ENCODE results near the gene PRH1.

PRH1 gene

DNA sequence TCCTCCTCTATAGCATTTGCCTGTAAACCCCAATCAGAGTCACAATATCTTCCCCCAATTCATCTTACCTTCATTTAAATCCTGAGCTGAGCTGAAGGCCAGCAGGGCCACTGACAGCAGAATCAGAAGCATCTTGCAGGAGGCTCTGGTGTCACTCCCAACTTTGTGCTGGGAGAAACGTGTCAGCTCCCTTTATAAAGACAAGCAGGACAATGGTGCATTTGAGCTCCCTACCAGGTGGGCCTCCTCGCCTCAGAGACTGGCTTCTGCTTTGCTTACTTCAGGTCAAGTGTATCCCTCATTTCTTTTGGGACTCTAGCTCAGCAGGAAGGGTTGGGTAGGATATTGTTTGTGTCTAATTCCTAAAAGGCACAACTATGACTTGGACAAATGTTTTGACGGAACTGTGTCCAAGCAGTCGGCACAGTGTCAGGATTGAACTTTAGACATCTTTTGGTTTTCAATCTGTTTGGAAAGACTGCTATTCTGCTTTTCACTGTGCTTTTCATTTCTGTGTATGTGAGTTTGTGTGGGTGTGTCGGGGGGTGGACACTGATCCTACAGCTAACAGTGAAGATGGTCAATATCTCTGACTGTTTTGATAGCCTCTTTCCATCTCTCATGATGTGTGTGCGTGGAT, at the start of gene PRH1:
Gene PRH1, minus strand, starts transcription at position 170 of the 640 bp plus-strand sequence. Its CDS starts 38 bp downstream, at position 132.
- no peak for DNase-seq

- DNase-seq, result no peak
These were observed 44.8 kb upstream of the PRH1 start, which contains the start of gene PRH2 for GRCh38 chr12:10928746-10929286. TSS of gene PRH2 (plus strand) at chr12:10929236. CDS start at chr12:10929274, 38 bp downstream.

- DNase-seq, result no peak
These were observed 42.2 kb upstream of the PRH1 start for GRCh38 chr12:10926269-10926668.

DNA sequence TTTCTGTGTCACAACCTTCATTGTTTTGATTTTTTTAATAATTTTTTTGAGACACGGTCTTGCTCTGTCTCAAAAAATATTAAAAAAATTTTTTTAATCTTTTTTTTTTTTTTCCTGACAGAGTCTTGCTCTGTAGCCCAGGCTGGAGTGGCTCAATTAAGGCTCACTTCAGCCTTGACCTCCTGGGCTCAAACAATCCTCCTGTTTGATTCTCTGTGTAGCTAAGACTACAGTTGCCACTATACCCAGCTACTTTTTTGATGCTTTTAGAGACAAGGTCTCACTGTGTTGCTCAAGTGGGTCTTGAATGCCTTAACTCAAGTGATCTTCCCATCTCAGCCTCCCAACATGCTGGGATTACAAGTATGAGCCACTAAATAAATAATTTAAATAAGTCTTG, 35.8 kb upstream of the PRH1 start:
- no peak for DNase-seq

- DNase-seq, result no peak
These were observed 26.3 kb upstream of the PRH1 start for GRCh38 chr12:10910380-10910779.

- no peak for DNase-seq
These were observed 25.4 kb upstream of the PRH1 start, which contains the start of gene TAS2R13 for GRCh38 chr12:10909462-10909861. TSS of gene TAS2R13 (minus strand) at chr12:10909562. CDS start at chr12:10909298, 264 bp downstream.

GRCh38 chr12:10904686-10905085, 20.6 kb upstream of the PRH1 start:
- DNase-seq, result no peak

- DNase-seq, result no peak
These were observed 17.4 kb upstream of the PRH1 start for GRCh38 chr12:10901427-10901826.

GRCh38 chr12:10900972-10901371, 16.9 kb upstream of the PRH1 start:
- DNase-seq, result no peak

GRCh38 chr12:10900530-10900929, 16.5 kb upstream of the PRH1 start:
- DNase-seq, result no peak

DNA sequence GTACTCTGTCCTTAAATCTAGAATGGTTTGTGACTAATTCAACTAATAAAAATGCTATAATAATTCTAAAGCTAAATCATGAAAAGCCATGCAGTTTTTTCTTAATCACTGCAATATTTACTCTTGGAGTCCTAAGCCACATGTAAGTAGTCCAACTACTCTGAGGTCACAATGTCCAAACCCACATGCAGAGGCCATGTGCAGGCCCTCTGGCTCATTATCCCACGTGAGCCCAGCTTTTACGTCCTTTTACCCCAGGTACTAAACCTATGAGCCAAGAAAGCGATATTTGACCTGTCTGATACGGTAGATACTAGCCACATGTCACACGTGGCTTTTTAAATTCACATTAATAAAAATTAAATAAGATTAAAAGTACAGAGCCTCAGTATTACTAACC, 12.8 kb upstream of the PRH1 start:
- DNase-seq, result no peak

DNA sequence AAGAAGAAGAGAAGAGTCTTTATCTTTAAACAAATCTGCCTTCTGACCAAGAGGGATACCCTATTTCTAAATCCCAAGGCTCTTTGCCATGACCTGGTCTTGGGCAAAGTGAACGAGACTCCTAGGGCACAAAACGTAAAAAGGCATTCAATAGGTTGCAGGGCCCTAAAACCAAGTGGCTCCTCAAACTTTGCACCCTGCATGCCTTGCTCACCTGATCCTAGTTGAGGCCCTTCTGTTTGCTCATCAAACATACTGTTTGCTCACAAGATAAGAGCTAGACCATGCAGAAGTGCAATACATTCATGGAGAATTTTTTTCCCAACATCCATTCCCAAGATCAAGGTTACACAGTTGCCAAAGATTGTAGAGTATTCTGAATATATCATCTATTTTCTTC, 7.9 kb upstream of the PRH1 start:
- no peak for DNase-seq

DNA sequence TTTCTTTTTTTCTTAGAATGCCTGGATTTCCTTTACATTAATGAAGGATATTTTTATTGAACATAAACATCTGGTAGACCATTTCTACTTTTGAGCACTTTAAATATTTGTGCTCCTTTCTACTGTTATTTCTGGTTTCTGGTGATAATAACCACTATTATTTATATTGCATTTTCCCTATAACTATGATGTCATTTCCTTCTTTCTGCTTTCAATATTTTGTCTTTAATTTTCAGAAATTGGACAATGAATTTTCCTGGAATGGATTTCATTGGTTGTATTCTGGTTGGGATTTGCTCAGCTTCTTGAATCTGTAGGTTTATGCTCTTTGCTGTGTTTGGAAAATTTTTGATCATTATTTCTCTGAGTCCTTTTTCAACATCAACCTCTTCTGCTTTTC, 5.2 kb upstream of the PRH1 start:
- no peak for DNase-seq

GRCh38 chr12:10873378-10873777, 10.7 kb downstream of the PRH1 start:
- no peak for DNase-seq

- no peak for DNase-seq
These were observed 16.7 kb downstream of the PRH1 start for GRCh38 chr12:10867381-10867780.

GRCh38 chr12:10863512-10864218, 20.4 kb downstream of the PRH1 start:
- DNase-seq, result no peak

DNA sequence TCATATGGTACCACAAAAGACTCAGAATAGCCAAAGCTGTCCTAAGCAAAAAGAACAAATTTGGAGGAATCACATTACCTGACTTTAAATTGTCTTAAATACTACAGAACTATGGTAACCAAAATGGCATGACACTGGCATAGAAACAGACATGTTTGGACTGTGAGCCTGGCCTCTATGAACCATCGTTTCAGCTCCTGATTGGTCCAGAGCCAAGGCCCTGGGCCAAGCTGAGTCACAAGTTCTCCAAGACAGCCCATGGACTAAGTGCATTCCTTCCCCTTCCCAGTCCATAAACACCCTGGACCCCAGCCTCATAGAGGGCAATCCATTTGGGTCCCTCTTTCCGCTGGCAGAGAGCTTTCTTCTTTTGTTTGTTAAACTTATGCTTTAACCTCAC, 22.7 kb downstream of the PRH1 start:
- no peak for DNase-seq

DNA sequence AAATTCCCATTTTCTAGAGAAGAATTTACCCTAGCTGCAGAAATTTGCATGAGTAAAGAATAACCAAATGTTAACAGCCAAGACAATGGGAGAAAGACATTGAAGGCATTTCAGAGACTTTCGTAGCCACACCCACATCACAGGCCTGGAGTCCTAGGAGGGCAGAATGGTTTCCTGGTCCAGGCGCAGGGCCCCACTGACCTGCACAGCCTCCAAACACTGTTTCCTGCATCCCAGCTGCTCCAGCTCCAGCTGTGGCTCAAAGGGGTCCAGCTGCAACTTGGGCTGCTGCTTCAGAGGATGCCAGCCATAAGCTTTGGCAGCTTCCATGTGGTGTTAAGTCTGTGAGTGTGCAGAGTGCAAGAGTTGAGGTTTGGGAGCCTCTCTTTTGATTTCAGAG, 28.2 kb downstream of the PRH1 start:
- no peak for DNase-seq

GRCh38 chr12:10853776-10854175, 30.3 kb downstream of the PRH1 start:
- DNase-seq, result no peak

GRCh38 chr12:10851243-10851858, 32.7 kb downstream of the PRH1 start:
- no peak for DNase-seq

GRCh38 chr12:10849425-10849878, 34.6 kb downstream of the PRH1 start, which contains the start of gene PRR4:
TSS of gene PRR4 (minus strand) at chr12:10849475. CDS start at chr12:10849437, 38 bp downstream.
- DNase-seq, result no peak

DNA sequence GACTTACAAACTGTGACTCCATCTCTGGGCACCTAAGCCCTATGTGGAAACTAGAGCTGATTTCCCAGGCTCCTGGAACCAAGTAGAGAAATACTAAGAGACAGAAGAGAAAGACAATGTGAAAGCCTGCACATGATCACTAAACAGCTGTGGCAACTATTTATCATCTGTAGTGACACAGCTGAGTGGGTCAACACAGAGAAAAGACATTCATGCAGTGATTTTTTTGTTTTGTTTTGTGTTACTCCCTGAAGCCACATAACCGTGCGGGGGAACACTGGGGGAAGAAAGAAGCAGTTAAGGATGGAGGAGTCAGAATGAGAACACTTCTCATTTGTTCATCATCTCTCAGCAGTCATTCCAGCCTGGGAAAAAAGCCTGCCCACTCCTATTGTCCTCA, 36.3 kb downstream of the PRH1 start:
- no peak for DNase-seq

GRCh38 chr12:10842862-10843261, 41.2 kb downstream of the PRH1 start:
- DNase-seq, result no peak

- no peak for DNase-seq
These were observed 45.6 kb downstream of the PRH1 start for GRCh38 chr12:10838461-10838860.
